IPS DF 6.9 (cell line): ENCODE measurements around the gene UTS2R.
"Not testable (repeated sequence)": the region's sequence is repeated elsewhere in the genome, so short reads cannot be mapped to it uniquely, and the experiment has no call there.

ENCODE experiments used
- DNase-seq: peaks from one replicate; pipeline ENCODE4 v3.0.0-alpha.2; 2013; ENCODE audit warnings: low read depth, low spot score
- H3K27ac ChIP-seq: one replicate; pipeline ENCODE4 v1.5.1; 2013; ENCODE audit warnings: low read length, control low read depth
- H3K27me3 ChIP-seq: 2 replicates; pipeline ENCODE4 v1.6.1; 2013; ENCODE audit warnings: mild to moderate bottlenecking, low read length; ENCODE audit not compliant: control insufficient read depth, insufficient read depth
- H3K36me3 ChIP-seq: 2 replicates; pipeline ENCODE4 v1.6.1; 2013; ENCODE audit warnings: low read length; ENCODE audit not compliant: control insufficient read depth, insufficient read depth
- H3K4me1 ChIP-seq: 2 replicates; pipeline ENCODE4 v1.6.1; 2013; ENCODE audit warnings: low read length; ENCODE audit not compliant: control insufficient read depth, insufficient read depth
- H3K4me3 ChIP-seq: 2 replicates; pipeline ENCODE4 v1.5.1; 2013; ENCODE audit warnings: mild to moderate bottlenecking, low read length
- H3K9me3 ChIP-seq: 2 replicates; pipeline ENCODE4 v1.6.1; 2013; ENCODE audit warnings: low read length, inconsistent platforms; ENCODE audit not compliant: control insufficient read depth, insufficient read depth
- WGBS: extraction: QIAGEN DNeasy Blood & Tissue Kit; methylation state at CpG from one replicate; pipeline ENCODE4 v1.1.7; 2013; ENCODE audit warnings: mixed read lengths, missing lambda C conversion rate; ENCODE audit not compliant: insufficient read length, insufficient coverage; 5-methylcytosine and 5-hydroxymethylcytosine counted together

The UTS2R gene

DNA sequence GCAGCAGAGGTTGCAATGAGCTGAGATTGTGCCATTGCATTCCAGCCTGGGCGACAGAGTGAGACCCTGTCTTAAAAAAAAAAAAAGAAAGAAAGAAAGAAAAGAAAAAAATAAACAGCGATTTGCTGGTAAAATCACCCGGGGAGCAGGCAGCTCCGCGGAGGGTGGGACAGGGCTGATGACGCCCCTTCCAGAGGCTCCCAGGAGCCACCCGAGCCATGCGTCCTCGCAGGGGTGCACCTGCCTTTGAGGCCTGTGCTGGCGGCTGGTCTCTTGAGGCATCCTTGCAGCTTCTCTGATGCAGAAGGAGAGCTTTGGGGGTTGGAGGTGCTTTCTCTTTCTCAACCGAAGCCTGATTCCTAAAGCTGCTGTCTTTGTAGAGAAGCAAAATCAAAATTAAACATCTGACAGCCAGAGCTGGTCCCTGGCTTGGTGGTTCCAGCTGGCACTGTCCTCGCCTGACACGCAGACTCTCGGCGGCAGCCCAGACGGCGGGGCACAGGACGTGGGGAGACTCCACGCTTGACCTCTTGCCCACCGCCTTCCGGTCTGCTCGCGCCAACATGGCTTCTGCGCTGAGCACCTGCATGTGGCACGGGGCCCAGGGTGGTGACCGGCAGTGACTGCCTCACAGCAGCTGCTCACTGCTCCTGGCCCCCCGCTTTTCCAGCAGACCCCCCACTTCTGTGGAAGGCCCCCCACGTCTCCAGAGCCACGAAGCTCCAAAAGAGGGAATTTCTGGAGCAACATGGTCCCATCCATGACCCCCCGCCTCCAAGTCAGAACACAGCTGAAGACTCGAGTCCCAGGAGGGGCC lies 6.6 kb downstream of the UTS2R start:
- Histone ChIP-seq H3K27ac (no peak overlapping the region), H3K9me3 (no peaks in the 10 kb centered on the region), H3K27me3 (no peaks in the 10 kb centered on the region), H3K4me3 (no peak overlapping the region), H3K36me3 (no peaks in the 10 kb centered on the region), H3K4me1 (no peaks in the 10 kb centered on the region; the same call in 1 of the 2 replicates)
- DNase-seq: no peak
- WGBS: no CpG with 5 or more reads among the region's 31 CpGs

DNA sequence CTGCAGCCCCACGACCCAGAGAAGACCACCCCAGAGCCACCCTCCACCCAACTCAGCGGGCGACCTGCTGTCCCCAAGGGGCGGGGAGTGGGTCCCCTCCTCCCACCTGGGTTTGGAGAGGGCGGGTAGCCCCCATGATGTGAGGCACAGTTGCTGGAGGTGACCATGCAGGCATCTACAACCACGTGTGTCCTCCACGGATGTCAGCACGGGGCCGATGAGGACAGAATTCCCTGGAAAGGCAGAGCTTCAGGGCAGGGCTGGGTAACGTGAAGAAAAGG lies 7.1 kb downstream of the UTS2R start:
- no peaks in the 10 kb centered on the region for H3K36me3 ChIP-seq
- no peak overlapping the region for H3K27ac ChIP-seq
- no peaks in the 10 kb centered on the region for H3K27me3 ChIP-seq
- no CpG with 5 or more reads among the region's 10 CpGs for whole genome bisulfite sequencing
- no peaks in the 10 kb centered on the region; the same call in 1 of the 2 replicates for H3K4me1 ChIP-seq
- H3K9me3 ChIP-seq: no peaks in the 10 kb centered on the region
- no peak for DNase-seq
- H3K4me3 ChIP-seq: no peak overlapping the region

DNA sequence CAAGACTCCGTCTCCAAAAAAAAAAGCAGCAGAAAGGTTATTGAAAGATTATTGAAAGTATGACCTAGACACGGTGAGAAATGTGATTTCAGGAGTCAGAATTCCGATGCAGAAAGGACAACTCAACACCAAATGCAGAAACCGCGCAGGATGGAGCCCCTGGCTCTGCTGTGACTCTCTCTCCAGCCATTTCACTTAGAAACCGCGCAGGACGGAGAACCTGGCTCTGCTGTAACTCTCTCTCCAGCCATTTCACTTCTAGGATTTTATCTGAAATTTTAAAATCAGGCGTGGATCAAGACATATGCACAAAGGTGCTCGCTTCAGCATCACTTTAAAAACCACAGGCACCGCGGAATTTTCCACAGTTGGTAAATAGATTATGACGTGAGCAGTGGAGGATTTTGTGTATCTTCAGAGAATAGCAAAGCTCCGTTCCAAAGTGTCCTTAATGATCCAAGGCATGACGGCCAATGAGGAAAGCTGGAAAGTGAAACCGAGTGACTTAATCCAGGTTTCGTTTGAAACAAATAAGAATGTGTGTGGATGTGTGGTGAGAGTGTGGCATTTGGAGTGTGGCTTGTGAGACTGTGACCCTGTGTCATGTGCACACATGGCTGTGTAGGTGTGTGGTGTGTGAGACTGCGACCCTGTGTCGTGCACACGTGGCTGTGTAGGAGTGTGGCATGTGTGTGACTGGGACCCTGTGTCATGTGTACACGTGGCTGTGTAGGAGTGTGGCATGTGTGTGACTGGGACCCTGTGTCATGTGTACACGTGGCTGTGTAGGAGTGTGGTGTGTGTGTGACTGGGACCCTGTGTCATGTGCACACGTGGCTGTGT lies 9.5 kb downstream of the UTS2R start:
- H3K36me3 ChIP-seq: no peaks in the 10 kb centered on the region
- no CpG with 5 or more reads among the region's 23 CpGs for WGBS
- H3K4me3 ChIP-seq: no peak overlapping the region
- H3K27me3 ChIP-seq: no peaks in the 10 kb centered on the region
- no peak overlapping the region for H3K27ac ChIP-seq
- H3K9me3 ChIP-seq: no peaks in the 10 kb centered on the region
- H3K4me1 ChIP-seq: peaks cover 6% of the 10 kb centered on the region
- DNase-seq: no peak

DNA sequence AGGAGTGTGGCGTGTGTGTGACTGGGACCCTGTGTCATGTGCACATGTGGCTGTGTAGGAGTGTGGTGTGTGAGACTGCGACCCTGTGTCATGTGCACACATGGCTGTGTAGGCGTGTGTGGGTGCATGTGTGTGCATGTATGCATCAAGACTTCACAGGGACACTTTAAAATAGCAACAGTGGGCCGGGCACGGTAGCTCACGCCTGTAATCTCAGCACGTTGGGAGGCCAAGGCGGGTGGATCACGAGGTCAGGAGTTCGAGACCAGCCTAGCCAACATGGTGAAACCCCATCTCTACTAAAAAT lies 10.1 kb downstream of the UTS2R start:
- H3K27me3 ChIP-seq, H3K4me1 ChIP-seq, H3K36me3 ChIP-seq, H3K4me3 ChIP-seq, H3K9me3 ChIP-seq, H3K27ac ChIP-seq, DNase-seq: not testable (repeated sequence)
- WGBS: no CpG with 5 or more reads among the region's 10 CpGs

DNA sequence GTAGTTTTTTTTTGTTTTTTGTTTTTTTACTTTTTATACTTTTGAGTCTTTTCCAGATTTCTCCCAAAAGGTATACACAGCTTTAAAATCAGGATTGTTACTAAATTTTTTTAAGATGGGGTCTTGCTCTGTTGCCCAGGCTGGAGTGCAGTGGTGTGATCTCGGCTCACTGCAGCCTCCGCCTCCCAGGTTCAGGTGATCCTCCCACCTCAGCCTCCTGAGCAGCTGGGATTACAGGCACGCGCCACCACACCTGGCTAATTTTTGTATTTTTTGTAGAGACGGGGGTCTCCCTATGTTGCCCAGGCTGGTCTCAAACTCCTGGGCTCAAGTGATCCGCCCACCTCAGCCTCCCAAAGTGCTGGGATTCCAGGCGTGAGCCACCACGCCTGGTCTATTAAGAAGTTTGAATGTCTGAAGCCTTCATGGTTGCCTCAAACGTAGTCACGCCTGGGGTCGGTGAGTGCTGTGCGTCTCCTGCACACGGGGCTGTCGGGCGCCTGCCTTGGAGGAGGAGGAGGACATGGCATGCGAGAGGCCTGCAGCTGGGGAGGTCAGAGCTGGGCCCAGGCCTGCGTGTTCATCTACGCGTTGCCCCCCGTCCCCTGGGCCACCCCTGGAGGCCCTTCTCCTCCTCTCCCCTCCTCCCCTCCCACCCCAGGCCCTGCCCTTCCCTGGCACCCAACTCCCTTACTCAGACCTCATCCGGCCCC lies 10.8 kb downstream of the UTS2R start:
- not testable (repeated sequence) for H3K36me3 ChIP-seq, H3K4me1 ChIP-seq, H3K27ac ChIP-seq, H3K4me3 ChIP-seq, H3K9me3 ChIP-seq, DNase-seq, H3K27me3 ChIP-seq
- no CpG with 5 or more reads among the region's 21 CpGs for WGBS

DNA sequence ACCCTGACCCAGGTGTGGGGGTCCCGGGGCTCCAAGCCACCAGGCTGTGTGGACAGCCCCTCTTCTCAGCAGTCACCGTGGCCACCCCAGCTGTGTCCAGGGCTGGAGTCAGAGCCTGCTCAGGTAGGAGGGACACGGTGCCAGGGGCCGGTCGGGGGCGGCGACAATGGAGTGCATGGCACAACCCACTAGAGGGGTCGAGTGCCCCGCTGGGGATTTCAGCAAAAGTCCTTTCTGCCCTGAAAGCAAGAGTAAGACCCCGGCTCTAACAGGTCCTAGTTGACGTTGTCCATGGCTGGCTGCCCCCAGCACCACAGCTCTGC lies 11.3 kb downstream of the UTS2R start:
- Histone ChIP-seq H3K9me3 (no peaks in the 10 kb centered on the region), H3K4me3 (no peak overlapping the region), H3K36me3 (no peaks in the 10 kb centered on the region), H3K27me3 (no peaks in the 10 kb centered on the region), H3K4me1 (peaks cover 6% of the 10 kb centered on the region), H3K27ac (no peak overlapping the region)
- DNase-seq: no peak
- no CpG with 5 or more reads among the region's 11 CpGs for WGBS

DNA sequence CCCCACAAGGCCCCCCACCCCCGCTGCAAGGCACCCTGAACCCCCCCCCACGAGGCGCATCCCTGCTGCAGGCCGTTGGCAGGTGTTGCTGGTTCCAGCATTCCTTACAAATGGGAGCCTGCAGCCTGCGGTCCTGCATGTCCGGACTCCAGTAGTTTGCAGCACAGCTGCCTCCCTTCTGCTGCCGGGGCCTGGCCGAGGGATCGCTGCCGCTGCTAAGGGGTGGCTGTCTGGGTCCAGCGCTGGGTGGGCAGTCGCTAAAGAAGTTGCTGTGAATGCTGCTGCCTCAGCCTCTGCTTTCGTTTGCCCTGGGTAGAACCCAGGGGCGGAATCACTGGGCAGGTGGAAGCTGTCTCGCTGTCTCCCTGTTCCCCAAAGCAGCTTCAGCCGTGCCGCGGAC lies 11.8 kb downstream of the UTS2R start:
- Histone ChIP-seq H3K4me1 (peaks cover 6% of the 10 kb centered on the region), H3K27me3 (no peaks in the 10 kb centered on the region), H3K4me3 (no peak overlapping the region), H3K9me3 (no peaks in the 10 kb centered on the region), H3K36me3 (no peaks in the 10 kb centered on the region), H3K27ac (no peak overlapping the region)
- DNase-seq: no peak
- WGBS: no CpG with 5 or more reads among the region's 18 CpGs

DNA sequence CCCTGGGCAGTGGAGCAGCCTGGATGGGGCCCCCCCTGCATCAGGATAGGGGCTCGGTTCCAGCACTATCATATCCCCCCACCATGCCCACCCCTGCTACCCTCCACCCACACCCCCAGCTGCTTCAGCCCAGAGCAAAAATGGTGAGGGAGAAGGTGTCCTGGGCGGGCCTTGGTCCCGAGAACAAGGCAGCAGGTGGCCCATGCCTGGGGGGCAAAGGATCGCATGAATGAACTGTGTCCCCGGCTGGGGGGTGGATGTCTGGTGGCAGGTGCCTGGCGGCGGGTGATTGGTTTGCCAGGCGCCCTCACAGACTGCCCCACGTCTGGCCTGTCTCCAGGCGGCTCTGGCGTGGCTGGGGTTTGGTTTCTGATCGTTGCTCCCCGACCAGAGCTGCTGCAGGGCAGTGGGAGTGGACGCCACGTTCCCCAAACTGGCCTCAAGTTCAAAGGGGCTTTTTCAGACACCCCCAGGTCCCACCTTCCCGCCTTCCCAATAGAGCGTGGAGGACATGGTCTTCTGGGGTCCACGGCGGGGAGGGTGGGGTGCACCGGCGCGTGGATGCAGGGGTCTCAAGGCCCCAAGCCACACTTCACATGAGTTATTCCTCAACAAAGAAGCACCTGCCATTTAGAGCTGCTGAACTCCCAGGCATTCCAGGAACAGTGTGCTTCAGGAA lies 12.6 kb downstream of the UTS2R start:
- Histone ChIP-seq H3K4me3 (no peak overlapping the region), H3K36me3 (no peaks in the 10 kb centered on the region), H3K9me3 (no peaks in the 10 kb centered on the region), H3K27me3 (no peaks in the 10 kb centered on the region), H3K27ac (no peak overlapping the region), H3K4me1 (peaks cover 6% of the 10 kb centered on the region)
- no CpG with 5 or more reads among the region's 22 CpGs for WGBS
- no peak for DNase-seq

DNA sequence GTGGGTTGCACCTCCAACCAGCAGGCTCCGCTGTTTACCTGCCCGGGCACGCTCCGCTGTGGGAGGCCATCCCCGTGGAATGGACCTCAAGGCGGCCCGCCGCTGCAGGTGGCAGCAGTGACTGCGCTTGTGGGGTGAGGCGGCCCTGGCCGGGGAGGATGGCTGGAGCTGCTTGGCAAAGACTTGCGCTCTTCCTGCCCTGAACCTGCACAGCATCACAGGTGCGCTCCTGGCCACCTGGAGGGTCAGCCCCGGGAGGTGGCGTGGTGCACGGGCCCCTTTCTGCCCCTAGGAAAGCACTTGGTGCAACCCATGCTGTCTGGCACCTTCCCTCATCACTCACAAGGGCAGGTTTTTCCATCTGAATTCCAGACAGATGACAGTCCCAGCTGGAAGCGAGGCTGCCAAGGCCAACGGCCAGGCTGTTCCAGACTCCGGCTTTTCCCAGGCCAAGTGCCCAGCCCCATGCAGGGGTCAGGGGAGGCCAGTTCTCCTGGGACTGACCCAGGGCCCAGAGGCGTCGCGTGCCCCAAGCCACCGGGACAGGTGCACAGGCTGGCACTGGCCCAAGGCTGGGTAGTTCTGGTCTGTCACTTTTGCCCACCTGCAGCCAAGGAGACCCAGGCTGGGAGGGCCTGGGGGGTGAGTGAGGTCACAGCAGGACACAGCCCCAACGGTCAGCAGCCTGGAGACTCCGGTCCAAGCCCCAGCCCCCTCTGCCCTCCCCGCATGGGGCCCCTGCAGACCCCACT lies 13.3 kb downstream of the UTS2R start:
- no peaks in the 10 kb centered on the region for H3K36me3 ChIP-seq
- H3K27me3 ChIP-seq: no peaks in the 10 kb centered on the region
- no peak overlapping the region for H3K27ac ChIP-seq
- no peak overlapping the region for H3K4me3 ChIP-seq
- no peak for DNase-seq
- no peaks in the 10 kb centered on the region for H3K9me3 ChIP-seq
- H3K4me1 ChIP-seq: peaks cover 6% of the 10 kb centered on the region
- WGBS: no CpG with 5 or more reads among the region's 26 CpGs
